ENCODE results near the gene KCTD1.

DNA sequence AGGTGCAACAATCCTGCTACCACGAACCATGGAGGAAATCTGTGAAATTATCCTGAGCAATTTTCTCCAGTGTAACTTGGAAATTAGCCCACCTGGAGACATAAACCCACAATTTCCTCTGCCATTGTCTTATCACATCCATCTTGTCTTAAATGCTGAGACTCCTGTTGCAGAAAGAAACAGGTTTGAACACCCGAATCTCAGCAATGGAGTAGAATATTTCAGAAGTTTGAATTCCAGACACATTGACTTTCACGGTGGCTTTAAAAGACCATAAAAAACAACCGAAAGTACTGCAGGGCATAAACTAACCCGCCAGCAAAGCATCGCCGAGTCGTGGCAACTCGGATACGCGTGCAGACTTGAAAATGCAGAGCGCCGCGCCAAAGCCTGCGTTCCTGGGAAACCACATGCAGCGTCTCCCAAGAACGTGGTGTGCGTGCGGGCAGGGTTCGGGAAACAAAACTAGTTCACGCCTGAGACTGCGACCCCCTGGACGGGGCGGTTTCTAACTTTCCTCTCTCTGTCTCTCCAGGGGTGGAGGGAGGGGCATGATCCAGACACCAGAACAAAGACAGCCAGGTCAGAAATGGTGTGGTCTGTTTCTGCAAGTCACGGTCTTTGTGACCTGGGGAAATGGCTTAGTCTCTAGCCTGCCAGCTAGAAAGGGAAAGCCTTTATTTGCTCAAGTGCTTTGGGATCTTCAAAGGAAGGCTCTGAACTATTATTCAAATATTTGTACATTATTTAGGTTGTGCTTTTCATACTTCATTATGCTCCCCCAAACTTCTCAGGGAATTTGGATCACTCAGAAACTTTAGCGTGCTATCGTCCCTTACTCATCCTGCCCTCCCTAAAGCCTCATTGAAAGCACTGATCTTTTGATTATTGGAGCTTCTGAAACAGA lies 26.9 kb upstream of the KCTD1 start:
- TF ChIP-seq, protein P1, sequence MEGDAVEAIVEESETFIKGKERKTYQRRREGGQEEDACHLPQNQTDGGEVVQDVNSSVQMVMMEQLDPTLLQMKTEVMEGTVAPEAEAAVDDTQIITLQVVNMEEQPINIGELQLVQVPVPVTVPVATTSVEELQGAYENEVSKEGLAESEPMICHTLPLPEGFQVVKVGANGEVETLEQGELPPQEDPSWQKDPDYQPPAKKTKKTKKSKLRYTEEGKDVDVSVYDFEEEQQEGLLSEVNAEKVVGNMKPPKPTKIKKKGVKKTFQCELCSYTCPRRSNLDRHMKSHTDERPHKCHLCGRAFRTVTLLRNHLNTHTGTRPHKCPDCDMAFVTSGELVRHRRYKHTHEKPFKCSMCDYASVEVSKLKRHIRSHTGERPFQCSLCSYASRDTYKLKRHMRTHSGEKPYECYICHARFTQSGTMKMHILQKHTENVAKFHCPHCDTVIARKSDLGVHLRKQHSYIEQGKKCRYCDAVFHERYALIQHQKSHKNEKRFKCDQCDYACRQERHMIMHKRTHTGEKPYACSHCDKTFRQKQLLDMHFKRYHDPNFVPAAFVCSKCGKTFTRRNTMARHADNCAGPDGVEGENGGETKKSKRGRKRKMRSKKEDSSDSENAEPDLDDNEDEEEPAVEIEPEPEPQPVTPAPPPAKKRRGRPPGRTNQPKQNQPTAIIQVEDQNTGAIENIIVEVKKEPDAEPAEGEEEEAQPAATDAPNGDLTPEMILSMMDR (IDR thresholded peaks at IDR 0.05; ENCODE audit: insufficient read depth, low read depth, low read length): no peak
- no peak for TF ChIP-seq EZH2 (IDR thresholded peaks at IDR 0.05; ENCODE audit: insufficient read depth, low read length)

Data from astrocyte (in vitro differentiated cells and primary cell).